ENCODE measurements around the gene ENO4.

The ENO4 gene

GRCh38 chr10:116892907-116893685 lies 43.8 kb downstream of the ENO4 start:
- in situ Hi-C loops (cut with MboI; ENCODE audit: low pct_unique_long_range_greater_than_20kb, low sequenced_read_pairs, unreplicated experiment), result no loop called here
- no peak for TF ChIP-seq CTCF (IDR thresholded peaks at IDR 0.05; ENCODE audit: extremely low read depth, insufficient read depth, missing control alignments)
- no peak for DNase-seq (ENCODE audit: low spot score)

- DNase-seq (ENCODE audit: low spot score), result no peak
- in situ Hi-C loops (cut with MboI; ENCODE audit: low pct_unique_long_range_greater_than_20kb, low sequenced_read_pairs, unreplicated experiment), result no loop called here
- TF ChIP-seq CTCF (IDR thresholded peaks at IDR 0.05; ENCODE audit: extremely low read depth, insufficient read depth, missing control alignments), result no peak
These were observed 44.4 kb downstream of the ENO4 start for GRCh38 chr10:116893686-116894037.

- no peak for DNase-seq (ENCODE audit: low spot score)
- in situ Hi-C loops (cut with MboI; ENCODE audit: low pct_unique_long_range_greater_than_20kb, low sequenced_read_pairs, unreplicated experiment), result no loop called here
- no peak for TF ChIP-seq CTCF (IDR thresholded peaks at IDR 0.05; ENCODE audit: extremely low read depth, insufficient read depth, missing control alignments)
These were observed 50.3 kb downstream of the ENO4 start for GRCh38 chr10:116899626-116900025.

GRCh38 chr10:116905845-116906210 lies 56.5 kb downstream of the ENO4 start:
- in situ Hi-C loops (cut with MboI; ENCODE audit: low pct_unique_long_range_greater_than_20kb, low sequenced_read_pairs, unreplicated experiment), result no loop called here
- TF ChIP-seq CTCF (IDR thresholded peaks at IDR 0.05; ENCODE audit: extremely low read depth, insufficient read depth, missing control alignments), result no peak
- no peak for DNase-seq (ENCODE audit: low spot score)

- in situ Hi-C loops (cut with MboI; ENCODE audit: low pct_unique_long_range_greater_than_20kb, low sequenced_read_pairs, unreplicated experiment), result no loop called here
- no peak for TF ChIP-seq CTCF (IDR thresholded peaks at IDR 0.05; ENCODE audit: extremely low read depth, insufficient read depth, missing control alignments)
These were observed 58.1 kb downstream of the ENO4 start for GRCh38 chr10:116907245-116907987.

GRCh38 chr10:116909307-116909706 lies 60.0 kb downstream of the ENO4 start:
- in situ Hi-C loops (cut with MboI; ENCODE audit: low pct_unique_long_range_greater_than_20kb, low sequenced_read_pairs, unreplicated experiment), result no loop called here
- TF ChIP-seq CTCF (IDR thresholded peaks at IDR 0.05; ENCODE audit: extremely low read depth, insufficient read depth, missing control alignments), result no peak

More at GRCh38 chr10:116907245-116907987, 58.1 kb downstream of the ENO4 start:
- DNase-seq (ENCODE audit: low spot score), result no peak

More at GRCh38 chr10:116909307-116909706, 60.0 kb downstream of the ENO4 start:
- DNase-seq (ENCODE audit: low spot score), result no peak

All from GM13977 (cell line).